RCC 7860 (cell line): Measurements from ENCODE around the gene GMDS.

Experiments used
- DNase-seq: peaks from one replicate; pipeline ENCODE4 v3.0.0-alpha.2; 2015; ENCODE audit warnings: low spot score
- FAIRE-seq: peaks from 2 replicates; lab custom pipeline; 2012; peaks lifted over from hg19 to GRCh38; lab: Jason Lieb, UNC

GMDS gene

DNA sequence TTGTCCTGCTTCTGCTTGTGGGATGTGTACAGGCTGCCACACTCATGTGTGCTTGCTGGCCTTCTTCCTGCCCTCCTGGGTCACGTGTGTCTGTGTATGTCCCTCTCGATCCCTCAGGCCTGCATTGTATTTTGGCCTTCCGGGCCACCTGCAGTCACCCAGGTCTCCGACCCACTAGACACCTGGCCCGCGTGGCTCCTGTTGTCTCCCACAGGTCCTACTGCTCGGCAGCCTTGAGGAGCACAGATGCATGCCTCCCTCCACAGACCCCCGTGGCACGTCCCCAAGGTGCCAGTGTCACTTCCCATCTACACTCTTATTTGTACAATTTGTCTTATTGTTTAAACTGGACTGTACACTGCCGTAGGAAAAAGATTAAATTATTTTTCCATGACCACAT is 592.6 kb downstream of the GMDS start:
- DNase-seq (no peak), FAIRE-seq (no peak)

GRCh38 chr6:1651362-1651761 is 594.0 kb downstream of the GMDS start:
- DNase-seq (no peak), FAIRE-seq (no peak)

DNA sequence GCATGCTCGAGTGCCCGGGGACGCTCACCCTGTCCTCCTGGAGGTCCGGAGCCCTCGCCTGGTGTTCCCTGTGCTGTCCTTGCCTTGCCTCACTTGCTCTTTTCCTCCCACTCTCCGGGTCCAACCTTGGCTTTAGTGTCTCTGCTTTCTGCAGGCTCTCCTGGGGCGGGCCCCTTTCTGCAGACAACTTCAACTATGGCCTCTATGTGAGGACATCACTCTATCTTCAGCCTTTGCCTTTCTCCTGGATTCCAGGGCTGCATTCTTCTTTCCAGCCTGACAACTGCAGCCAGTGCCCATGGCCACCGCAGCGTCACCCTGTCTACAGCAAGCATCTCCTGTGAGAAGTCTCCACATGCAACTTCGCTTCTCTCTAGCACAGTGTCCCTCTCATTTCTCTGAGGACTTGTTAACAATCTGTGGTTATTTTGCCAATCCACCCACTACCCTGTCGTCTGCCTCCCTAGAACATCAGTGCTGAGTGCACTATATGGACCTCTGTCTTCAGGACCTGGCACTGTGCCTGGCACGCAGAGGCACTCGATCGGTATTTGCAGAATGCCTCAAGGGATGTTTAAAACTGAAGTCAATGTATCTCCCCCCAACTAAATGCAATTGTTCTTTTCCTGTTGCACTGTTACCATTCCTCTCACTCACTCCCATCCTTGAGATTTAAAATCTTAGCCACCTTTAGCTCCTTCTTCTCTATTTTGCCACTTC is 599.8 kb downstream of the GMDS start:
- FAIRE-seq (no peak), DNase-seq (no peak)

GRCh38 chr6:1644516-1645060 is 600.8 kb downstream of the GMDS start:
- FAIRE-seq (no peak), DNase-seq (no peak)

GRCh38 chr6:1643830-1644445 is 601.5 kb downstream of the GMDS start:
- FAIRE-seq, result no peak
- no peak for DNase-seq

GRCh38 chr6:1643111-1643510 is 602.3 kb downstream of the GMDS start:
- FAIRE-seq, result no peak

GRCh38 chr6:1641343-1641885 is 604.0 kb downstream of the GMDS start:
- DNase-seq, result peak; percentile 14
- no peak for FAIRE-seq

More at GRCh38 chr6:1643111-1643510, 602.3 kb downstream of the GMDS start:
- no peak for DNase-seq

DNA sequence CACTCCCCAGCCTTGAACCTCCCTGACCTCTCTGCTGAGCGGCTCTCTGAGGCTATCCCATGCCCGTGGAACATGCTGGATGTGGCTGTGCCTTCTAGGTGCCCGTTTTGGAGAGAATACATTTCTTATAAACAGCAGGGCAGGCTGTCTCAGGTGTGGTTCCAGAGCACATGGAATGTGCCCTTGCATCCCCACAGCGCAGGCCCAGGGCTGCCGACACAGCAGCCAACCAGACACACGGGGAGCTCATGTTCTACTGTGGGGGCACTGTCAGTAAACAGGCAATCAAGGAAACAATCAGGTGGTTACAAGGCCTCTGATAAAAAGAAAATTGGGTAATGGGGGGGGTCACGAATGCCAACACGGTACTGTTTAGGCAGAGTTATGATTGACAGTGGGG is 604.9 kb downstream of the GMDS start:
- FAIRE-seq, result no peak

DNA sequence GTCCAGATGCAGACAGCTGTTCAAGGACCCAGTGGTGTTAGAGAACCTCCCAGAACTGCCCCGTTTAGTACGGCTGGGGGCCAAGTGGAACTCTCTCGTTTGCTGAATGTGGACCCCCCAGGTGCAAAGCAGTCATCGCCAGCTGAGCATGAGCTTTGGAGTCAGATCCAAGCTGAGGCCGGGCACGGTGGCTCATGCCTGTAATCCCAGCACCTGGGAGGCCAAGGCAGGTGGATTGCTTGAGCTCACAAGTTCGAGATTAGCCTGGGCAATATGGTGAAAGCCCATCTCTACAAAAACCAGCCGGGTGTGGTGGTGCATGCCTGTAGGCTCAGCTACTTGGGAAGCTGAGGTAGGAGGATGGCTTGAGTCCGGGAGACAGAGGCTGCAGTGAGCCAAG is 606.0 kb downstream of the GMDS start:
- DNase-seq (no peak), FAIRE-seq (no peak)

More for the DNA sequence above, 604.9 kb downstream of the GMDS start:
- no peak for DNase-seq

DNA sequence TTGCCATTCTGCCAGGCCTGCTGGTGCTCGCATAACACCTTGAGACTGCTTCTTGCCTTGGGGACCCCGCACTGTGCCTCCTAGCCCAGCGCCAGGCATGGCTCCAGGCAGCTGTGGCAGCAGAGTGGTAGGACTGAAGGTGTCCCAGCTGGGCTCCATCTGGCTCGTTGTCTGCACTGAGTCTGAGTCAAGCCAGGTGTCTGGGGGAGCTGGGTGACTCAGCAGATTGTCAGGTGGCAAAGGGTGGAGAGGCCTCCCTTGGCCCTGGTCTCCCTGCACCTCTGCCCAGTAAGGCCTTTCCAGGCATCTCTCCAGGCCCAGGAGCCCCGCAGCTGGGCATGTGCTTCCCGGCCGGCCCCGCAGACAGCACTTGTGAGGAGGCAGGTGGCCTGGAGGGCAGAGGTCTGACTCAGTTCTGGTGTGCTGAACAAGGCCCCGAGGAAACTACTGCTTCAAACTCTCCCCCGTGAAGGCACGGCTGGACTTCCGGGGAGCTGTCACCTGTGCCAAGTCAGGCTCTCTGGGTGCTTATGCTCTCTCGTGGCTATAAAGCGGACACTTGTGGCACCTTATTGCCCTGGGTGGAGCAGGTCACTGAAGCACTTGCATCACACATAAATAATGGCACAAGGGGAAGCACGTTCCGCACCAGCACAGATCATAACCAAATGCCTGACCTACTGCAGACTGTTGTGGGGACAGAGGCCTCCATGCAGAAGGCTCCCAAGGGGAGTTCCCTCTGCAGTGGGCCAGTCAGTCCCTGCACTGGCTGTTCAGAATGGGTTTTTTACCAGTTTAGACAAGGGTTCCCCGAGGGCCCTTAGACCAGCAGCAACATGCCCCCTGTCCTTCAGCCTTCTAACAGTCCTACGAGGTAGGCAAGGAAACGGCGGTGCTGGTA is 608.2 kb downstream of the GMDS start:
- FAIRE-seq (no peak), DNase-seq (no peak)

DNA sequence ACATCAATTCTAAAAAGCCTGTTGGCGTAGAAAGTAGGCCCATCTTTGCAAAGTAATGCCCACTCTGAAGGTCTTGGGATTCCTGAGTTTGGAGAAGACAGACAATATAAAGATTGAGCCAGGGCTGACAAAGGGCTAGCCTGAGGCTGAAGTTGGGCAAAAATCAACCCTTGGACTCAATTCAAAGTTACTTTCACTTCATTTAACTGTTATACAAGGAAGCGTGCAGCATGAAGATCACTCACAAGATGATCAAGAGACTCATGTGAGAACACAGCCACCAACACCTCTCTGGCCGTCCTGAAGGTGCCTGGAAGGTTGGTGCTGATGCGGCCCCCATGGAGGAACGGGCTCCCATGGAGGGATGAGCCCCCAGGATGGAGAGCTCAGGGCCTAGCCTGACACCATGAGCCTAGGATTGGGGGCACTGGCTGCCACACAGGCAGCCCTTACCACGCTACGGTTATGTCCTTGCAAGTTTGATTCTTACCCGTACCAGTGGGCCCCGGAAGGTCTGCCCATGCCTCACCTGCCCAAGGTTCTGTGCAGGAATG is 609.1 kb downstream of the GMDS start:
- FAIRE-seq (no peak), DNase-seq (no peak)

GRCh38 chr6:1635305-1636010 is 609.9 kb downstream of the GMDS start:
- no peak for FAIRE-seq

DNA sequence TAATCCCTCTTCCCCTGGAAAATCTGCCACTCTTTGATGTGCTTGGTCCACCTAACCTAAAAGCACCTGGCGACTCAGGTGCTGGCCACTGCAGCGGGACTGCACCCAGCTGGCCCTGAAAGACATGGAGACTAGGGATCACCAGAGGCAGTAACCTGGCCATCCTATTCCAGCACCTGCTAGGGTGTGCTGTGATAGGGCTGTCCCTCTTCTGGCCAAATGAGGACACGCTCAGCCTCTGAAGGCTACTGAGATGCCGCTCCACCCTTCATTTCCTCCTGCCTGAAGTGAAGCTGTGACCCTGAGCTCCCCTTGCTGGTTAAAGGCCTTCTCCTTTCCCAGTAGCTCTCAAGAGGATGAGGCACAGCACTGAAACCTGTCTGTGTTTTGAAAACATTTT is 611.3 kb downstream of the GMDS start:
- DNase-seq (no peak), FAIRE-seq (no peak)

More at GRCh38 chr6:1635305-1636010, 609.9 kb downstream of the GMDS start:
- DNase-seq, result no peak

DNA sequence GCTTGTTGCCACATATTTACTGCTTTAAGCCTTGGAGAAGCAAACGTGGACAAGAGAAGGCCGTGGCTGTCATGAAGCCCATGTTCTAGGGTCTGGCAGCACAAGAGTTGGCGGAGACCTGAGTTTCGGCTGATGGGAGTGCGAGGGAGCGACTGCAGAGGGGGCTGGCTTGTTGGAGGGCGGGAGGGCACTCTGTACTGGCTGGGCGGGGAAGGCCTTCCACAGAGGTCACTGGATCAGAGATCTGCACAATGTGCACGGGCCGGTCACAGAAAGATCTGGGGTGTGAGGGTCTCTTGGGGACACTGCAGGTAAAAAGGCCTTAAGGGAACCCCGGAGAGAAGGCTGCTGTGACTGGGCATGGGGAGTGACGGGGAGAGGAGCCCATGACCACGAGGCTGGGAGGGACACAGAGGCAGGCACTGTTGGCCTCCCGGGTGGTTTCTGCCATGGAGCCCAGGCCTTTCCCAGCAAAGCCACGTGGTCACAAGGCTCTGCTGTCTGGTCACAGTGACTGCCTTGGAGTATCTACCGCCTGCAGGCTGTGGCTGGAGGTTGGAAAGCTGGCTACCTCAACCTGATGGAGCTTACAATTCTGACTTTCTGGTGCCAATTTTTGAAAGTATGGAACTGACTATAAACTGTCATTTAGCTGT is 611.9 kb downstream of the GMDS start:
- FAIRE-seq (no peak), DNase-seq (no peak)

- DNase-seq, result no peak
- no peak for FAIRE-seq
Observed at GRCh38 chr6:1631251-1631650, 614.2 kb downstream of the GMDS start.

- DNase-seq, result peak; percentile 48
- no peak for FAIRE-seq
Observed at GRCh38 chr6:1630771-1631217, 614.6 kb downstream of the GMDS start.

- FAIRE-seq (no peak), DNase-seq (no peak)
Observed at GRCh38 chr6:1630212-1630770, 615.1 kb downstream of the GMDS start.

DNA sequence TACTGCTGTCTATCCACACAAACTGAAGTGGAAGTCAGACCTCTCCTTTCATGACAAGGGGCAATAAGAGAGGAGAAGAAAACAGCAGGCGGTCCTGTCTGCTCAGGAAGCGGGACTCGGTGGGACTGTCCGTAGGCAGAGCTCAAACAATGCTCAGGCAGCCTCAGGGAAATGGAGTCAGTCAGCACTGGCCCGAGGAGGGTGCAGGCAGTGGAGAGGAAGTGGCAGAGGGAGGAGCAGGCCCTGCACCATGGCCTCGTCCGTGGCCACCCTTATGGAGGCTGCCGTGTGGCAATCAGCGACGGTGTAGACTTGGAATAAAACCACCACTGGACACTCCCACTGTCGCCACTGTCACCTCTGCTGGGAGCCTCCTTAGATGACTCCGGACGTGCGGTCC is 616.1 kb downstream of the GMDS start:
- no peak for DNase-seq
- FAIRE-seq, result no peak
